GM23248 (cell line): ENCODE data around the gene IDH3G.

Experiments used
- EZH2 ChIP-seq: fragments of 200-600 bp; sonication (generic); IDR thresholded peaks from 2 replicates; pipeline ENCODE4 v1.6.1; 2018; ENCODE audit warnings: antibody characterized with exemption, mild to moderate bottlenecking; ENCODE audit not compliant: insufficient read depth, poor library complexity, severe bottlenecking
- EZH2phosphoT487 ChIP-seq: fragments of 200-600 bp; sonication (generic); IDR thresholded peaks from 2 replicates; pipeline ENCODE4 v1.6.1; 2018; ENCODE audit warnings: antibody characterized with exemption, moderate library complexity, mild to moderate bottlenecking, low read depth; ENCODE audit not compliant: insufficient read depth

- TF ChIP-seq EZH2 (no peak), EZH2phosphoT487 (no peak)
These were observed 9.3 kb upstream of the IDH3G start for GRCh38 chrX:153803211-153804099.
